Ectodermal cell (in vitro differentiated cells): ENCODE data around the gene SLC9C2.

Experiments used
- H3K27ac ChIP-seq: 2 replicates; pipeline ENCODE4 v1.7.0; 2013; ENCODE audit warnings: mild to moderate bottlenecking, low read depth, low read length; ENCODE audit not compliant: insufficient read depth, poor library complexity, severe bottlenecking
- H3K27me3 ChIP-seq: 2 replicates; pipeline ENCODE4 v1.7.0; 2013; ENCODE audit warnings: mild to moderate bottlenecking, low read length; ENCODE audit not compliant: insufficient read depth, control insufficient read depth, poor library complexity, severe bottlenecking
- H3K36me3 ChIP-seq: one replicate; pipeline ENCODE4 v1.7.0; 2013; ENCODE audit warnings: low read length; ENCODE audit not compliant: control insufficient read depth, insufficient read depth
- H3K4me1 ChIP-seq: one replicate; pipeline ENCODE4 v1.7.0; 2013; ENCODE audit warnings: low read length; ENCODE audit not compliant: control insufficient read depth, insufficient read depth
- H3K4me3 ChIP-seq: 2 replicates; pipeline ENCODE4 v1.7.0; 2013; ENCODE audit warnings: low read depth, low read length, control low read depth; ENCODE audit not compliant: insufficient read depth
- H3K9me3 ChIP-seq: 2 replicates; pipeline ENCODE4 v1.7.0; 2013; ENCODE audit warnings: mild to moderate bottlenecking, low read length, moderate library complexity; ENCODE audit not compliant: control insufficient read depth
- WGBS, 2 experiments: methylation state at CpG; one replicate each; pipeline ENCODE4 v1.1.7; 2013; ENCODE audit warnings: missing lambda C conversion rate in 2 of 2; 5-methylcytosine and 5-hydroxymethylcytosine counted together

Gene SLC9C2

DNA sequence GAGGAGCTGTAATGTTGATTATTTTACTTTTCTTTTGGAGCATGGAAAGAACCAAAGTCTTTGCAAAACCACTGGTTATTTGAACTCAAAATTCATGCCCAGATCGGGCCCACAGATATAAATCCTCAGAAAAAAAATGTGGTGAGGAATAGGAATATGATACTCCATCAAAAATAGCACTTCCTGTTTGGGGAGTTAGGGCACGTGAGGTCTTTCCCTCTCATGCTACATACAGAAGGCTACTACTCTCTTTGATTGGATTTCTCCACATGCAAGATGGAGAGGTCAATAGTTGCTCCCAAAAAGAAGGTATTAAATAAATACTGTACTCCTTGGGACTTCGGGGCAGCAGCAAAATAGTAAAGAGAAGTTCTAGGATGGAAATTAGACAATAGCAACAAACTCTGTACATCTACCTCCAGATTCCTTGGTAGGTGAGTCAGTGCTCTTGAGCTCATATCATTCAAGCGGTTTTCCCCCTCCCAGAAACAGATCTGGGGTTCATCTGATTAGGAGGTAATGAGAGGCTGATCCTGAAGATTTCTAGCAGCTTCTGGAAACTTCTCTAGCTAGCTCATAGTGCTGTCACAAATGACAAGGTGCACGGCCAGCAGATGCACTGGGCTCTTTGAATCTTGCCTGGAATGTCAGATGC is 47.1 kb downstream of the SLC9C2 start:
- Histone ChIP-seq H3K4me1 (no peaks in the 10 kb centered on the region), H3K27me3 (no peaks in the 10 kb centered on the region), H3K9me3 (no peaks in the 10 kb centered on the region), H3K36me3 (no peaks in the 10 kb centered on the region), H3K27ac (no peak overlapping the region), H3K4me3 (no peak overlapping the region)
- 92 to 97% methylated on average over 4 to 5 of the region's 5 CpGs for WGBS, 2 experiments

DNA sequence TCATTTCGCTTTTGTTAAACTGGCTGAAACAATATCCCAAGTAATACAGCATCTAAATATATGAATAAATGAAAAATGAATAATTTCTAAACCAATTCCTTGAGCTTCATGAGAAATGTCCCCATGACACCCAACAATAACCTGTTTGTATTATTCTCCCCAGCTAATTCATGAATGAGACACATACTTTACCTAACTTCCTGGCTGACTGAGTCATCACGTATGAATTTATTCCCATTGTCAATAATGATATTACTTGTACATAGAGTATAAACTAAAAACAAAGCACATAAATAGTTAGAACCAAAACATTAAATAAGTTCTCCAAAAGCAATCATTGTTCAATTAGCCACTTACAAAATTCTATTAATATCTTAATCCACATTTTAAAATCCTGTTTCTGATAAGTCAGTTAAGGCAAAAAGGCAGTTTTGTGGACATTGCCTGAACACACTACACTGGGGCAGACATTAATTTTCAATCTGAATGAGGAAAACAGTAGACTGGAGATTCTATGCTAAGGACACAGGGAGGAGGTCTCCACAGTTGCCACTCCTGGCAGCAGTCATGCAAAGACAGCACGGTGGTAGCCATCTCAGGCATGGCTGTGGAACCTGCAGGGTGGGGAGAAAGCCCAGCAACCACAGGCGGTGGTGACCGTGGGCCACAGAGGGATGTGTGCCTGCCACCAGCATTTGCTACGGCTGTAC is 48.2 kb downstream of the SLC9C2 start:
- H3K36me3 ChIP-seq = no peaks in the 10 kb centered on the region
- no peaks in the 10 kb centered on the region for H3K27me3 ChIP-seq
- no peaks in the 10 kb centered on the region for H3K9me3 ChIP-seq
- WGBS, 2 experiments = 87% methylated on average over 4 to 5 of the region's 6 CpGs
- H3K27ac ChIP-seq = no peak overlapping the region
- no peak overlapping the region for H3K4me3 ChIP-seq
- H3K4me1 ChIP-seq = no peaks in the 10 kb centered on the region

DNA sequence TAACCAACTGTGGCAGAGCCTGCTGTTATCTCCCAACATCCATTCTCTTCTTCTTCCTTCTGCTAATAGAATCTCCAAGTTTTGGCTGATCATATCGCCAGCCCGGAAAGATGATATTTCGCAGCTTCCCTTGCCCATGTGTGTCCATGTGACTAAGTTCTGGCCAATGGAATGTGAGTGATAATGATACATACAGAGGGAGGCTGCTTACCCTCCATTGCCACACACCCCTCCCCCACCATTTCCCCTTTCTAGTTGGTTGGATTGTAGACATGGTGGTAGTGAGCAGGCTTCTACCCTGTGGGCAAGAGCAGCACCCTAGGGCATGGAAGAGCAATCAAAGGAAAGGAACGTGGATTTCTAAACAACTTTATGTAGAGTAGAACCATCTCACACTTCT is 48.8 kb downstream of the SLC9C2 start:
- 62 to 83% methylated on average over 1 to 3 of the region's 4 CpGs for WGBS, 2 experiments
- Histone ChIP-seq H3K36me3 (no peaks in the 10 kb centered on the region), H3K9me3 (no peaks in the 10 kb centered on the region), H3K27me3 (no peaks in the 10 kb centered on the region), H3K27ac (no peak overlapping the region), H3K4me3 (no peak overlapping the region), H3K4me1 (no peaks in the 10 kb centered on the region)

DNA sequence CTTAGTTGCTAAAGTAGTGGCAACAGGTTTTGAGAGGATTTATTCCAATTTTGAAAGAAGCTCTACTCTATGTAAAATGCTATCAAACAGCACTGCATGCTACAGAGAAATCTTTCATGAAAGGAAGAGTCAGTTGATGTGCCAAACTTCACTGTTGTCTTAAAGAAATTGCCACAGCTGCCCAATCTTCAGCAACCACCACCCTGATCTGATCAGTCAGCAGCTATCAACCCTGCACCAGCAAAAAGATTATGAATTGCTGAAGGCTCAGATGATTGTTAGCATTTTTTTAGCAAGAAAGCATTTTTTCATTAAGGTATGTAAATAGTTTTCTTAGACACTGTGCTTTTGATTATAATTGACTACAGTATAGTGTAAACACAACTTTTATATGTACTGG is 49.6 kb downstream of the SLC9C2 start:
- no peak overlapping the region for H3K27ac ChIP-seq
- no peak overlapping the region for H3K4me3 ChIP-seq
- H3K9me3 ChIP-seq = no peaks in the 10 kb centered on the region
- H3K36me3 ChIP-seq = no peaks in the 10 kb centered on the region
- H3K27me3 ChIP-seq = no peaks in the 10 kb centered on the region
- no peaks in the 10 kb centered on the region for H3K4me1 ChIP-seq

DNA sequence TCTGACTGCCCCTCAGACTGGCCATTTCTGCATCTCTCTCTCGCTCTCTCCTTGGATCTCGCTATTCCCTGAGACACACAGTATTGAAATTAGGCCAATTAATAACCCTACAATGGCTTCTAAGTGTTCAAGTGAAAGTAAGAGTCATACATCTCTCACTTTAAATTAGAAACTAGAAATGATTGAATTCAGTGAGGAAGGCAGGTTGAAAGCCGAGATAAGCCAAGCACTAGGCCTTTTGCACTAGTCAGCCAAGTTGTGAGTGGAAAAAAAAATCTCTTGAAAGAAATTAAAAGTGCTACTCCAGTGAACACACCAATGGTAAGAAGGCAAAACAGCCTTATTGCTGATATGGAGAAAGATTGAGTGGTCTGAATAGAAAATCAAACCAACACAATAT is 51.2 kb downstream of the SLC9C2 start:
- Histone ChIP-seq H3K27ac (no peak overlapping the region), H3K4me3 (no peak overlapping the region), H3K4me1 (no peaks in the 10 kb centered on the region), H3K36me3 (no peaks in the 10 kb centered on the region), H3K27me3 (no peaks in the 10 kb centered on the region), H3K9me3 (no peaks in the 10 kb centered on the region)
- 90 to 98% methylated on average over 3 of the region's 3 CpGs for WGBS, 2 experiments

DNA sequence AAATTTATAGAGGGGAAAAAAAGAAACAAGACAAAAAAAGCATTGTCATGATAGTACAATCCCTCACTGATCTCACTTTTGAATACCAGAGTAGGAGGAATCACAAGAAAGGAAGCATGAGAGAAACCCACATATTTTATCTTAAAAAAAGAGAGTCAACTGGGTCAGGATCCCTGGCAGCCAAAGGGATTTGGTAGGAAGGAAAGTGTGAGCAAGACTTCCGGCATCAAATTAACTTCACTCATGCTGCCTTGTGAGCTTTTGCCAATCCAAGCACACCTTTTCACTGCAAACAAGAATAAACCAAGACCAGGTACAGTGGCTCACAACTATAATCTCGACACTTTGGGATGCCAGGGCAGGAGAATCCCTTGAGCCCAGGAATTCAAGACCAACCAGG is 53.1 kb downstream of the SLC9C2 start:
- 90 to 93% methylated on average over 2 of the region's 2 CpGs for WGBS, 2 experiments
- H3K4me1 ChIP-seq = no peaks in the 10 kb centered on the region
- H3K9me3 ChIP-seq = no peaks in the 10 kb centered on the region
- no peak overlapping the region for H3K4me3 ChIP-seq
- no peaks in the 10 kb centered on the region for H3K27me3 ChIP-seq
- H3K27ac ChIP-seq = no peak overlapping the region
- no peaks in the 10 kb centered on the region for H3K36me3 ChIP-seq

DNA sequence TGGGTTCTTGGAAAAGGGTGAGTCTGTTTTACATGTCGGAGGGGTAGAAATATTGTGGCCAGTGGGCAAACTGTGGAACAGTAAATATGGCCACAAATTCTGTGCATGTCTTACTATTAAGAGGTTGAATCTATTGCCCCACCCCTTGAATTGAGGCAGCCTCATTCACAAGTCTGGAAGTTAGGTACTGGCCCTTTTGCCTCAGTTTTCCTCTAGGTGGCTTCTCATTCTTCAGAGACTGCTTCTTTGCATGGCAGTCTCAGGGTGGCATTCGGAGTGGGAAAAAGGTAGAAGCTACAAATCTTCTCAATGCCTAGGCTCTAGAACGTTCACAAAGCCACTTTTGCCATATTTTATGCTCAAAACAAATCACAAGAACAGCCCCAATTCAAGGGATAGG is 57.2 kb downstream of the SLC9C2 start:
- Histone ChIP-seq H3K9me3 (no peaks in the 10 kb centered on the region), H3K36me3 (no peaks in the 10 kb centered on the region), H3K27ac (no peak overlapping the region), H3K27me3 (no peaks in the 10 kb centered on the region), H3K4me3 (no peak overlapping the region), H3K4me1 (no peaks in the 10 kb centered on the region)
- WGBS, 2 experiments = 70 to 71% methylated on average over 3 of the region's 3 CpGs

DNA sequence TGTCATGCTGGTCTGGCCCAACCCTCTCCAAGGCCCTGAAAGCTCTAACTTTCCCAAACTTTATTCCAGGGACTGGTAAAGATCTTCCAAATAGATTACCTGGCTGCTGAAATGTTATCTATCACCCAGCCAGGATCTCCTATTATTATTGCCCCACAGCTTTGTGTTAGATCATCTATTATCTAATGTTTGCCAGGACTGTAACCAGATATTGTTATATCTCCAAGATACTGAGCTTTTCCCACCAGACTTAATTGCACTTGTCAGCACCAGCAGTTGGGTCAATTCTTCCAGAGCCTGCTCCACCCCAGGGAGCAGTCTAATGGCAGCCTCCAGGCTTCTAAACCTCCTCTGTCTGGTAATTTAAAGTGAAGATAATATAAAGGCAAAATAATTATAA is 66.6 kb downstream of the SLC9C2 start:
- Histone ChIP-seq H3K4me1 (peaks cover 2% of the 10 kb centered on the region), H3K9me3 (no peaks in the 10 kb centered on the region), H3K36me3 (no peaks in the 10 kb centered on the region), H3K27ac (no peak overlapping the region), H3K4me3 (no peak overlapping the region), H3K27me3 (no peaks in the 10 kb centered on the region)

DNA sequence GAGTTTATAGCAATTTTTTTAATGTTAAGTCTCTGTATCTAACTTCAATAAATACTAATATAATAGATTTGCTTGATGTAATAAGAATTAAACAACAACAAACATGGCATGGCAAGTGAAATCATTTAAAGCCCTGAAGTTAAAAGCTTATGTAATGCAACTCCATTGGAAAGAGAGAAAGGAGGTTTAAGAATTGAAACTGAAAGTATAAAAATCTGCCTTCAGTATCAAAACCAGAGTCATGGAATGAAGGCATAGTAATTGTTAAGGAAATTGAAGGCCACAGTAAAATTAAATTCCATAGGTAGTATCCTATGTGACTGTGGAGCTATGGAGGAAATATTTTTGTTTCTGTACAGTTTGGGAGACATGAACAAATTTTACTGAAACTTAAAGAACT is 70.6 kb downstream of the SLC9C2 start:
- Histone ChIP-seq H3K9me3 (no peaks in the 10 kb centered on the region), H3K4me1 (peaks cover 14% of the 10 kb centered on the region), H3K27ac (no peak overlapping the region), H3K4me3 (no peak overlapping the region), H3K27me3 (no peaks in the 10 kb centered on the region), H3K36me3 (no peaks in the 10 kb centered on the region)

DNA sequence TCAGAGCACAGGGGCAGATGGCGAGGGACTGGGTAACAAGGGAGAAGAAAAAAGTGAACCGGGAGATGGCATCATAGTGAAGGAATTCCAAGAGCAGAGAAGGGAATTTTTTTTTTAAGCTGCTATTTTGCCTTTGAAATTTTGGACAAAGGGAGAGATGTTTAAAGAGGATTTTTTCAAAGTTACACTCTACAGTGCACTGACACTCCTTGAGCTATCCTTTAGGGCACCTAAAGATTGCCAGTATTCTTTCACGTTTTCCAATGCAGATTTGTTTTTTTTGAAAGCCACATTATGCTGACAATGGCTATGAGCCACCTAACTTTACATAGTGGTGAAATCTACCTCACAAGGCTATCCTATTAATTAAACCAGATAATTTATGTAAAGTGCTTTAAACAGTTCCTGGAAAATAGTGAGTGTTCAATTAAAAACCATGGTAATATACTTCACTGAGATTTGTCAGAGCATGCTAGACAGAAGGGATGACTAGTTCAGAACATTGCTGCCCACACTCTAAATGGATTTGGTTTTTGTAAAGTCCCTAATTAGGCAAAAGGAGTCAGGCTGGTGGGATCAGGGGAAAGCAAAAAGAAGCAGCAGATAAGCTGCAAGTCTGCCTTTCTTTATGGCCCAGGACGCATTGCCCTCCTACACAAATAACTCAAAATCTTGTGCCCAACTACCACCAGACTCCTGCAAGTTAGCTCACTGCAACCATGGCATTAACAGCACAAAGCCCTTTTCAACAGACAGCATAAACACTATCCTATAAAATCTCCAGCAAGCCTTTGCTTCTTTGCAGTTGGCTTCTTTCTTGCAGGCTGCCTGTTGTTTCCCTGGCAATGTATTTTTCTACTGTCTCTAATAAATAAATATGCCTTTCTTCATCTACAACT is 71.8 kb downstream of the SLC9C2 start:
- Histone ChIP-seq H3K27ac (no peak overlapping the region), H3K4me1 (peaks cover 14% of the 10 kb centered on the region), H3K4me3 (no peak overlapping the region), H3K36me3 (no peaks in the 10 kb centered on the region), H3K27me3 (no peaks in the 10 kb centered on the region), H3K9me3 (no peaks in the 10 kb centered on the region)
- WGBS, 2 experiments = 54 to 60% methylated on average over 4 of the region's 4 CpGs
